ENCODE data around the gene FAM3C.
"Not testable (repeated sequence)": the region's sequence is repeated elsewhere in the genome, so short reads cannot be mapped to it uniquely, and the experiment has no call there.

Gene FAM3C

DNA sequence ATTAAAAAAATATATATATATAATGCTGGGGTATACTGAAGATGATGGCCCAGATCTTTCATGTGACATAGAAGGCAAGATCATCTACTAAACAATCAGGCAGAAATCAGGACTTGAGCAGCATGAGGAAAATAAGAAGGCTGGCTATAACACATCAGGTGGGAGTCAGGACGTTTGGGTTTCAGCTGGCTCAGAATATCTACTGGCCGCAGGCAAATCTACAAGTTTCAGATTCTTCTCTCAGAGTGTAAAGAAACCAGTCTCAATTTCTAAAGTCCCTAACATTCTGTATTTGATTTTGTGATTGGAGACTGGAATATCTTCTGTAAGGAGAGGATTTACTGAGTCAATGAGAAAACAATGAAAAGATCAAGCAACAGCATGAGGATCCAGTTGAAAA lies 37.7 kb upstream of the FAM3C start:
- no peak for TF ChIP-seq SPI1 (IDR thresholded peaks at IDR 0.05; ENCODE audit: borderline replicate concordance, low read depth)
- TF ChIP-seq, protein P1, sequence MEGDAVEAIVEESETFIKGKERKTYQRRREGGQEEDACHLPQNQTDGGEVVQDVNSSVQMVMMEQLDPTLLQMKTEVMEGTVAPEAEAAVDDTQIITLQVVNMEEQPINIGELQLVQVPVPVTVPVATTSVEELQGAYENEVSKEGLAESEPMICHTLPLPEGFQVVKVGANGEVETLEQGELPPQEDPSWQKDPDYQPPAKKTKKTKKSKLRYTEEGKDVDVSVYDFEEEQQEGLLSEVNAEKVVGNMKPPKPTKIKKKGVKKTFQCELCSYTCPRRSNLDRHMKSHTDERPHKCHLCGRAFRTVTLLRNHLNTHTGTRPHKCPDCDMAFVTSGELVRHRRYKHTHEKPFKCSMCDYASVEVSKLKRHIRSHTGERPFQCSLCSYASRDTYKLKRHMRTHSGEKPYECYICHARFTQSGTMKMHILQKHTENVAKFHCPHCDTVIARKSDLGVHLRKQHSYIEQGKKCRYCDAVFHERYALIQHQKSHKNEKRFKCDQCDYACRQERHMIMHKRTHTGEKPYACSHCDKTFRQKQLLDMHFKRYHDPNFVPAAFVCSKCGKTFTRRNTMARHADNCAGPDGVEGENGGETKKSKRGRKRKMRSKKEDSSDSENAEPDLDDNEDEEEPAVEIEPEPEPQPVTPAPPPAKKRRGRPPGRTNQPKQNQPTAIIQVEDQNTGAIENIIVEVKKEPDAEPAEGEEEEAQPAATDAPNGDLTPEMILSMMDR (IDR thresholded peaks at IDR 0.05; ENCODE audit: insufficient read depth, low read length) = no peak
- no peak for TF ChIP-seq REST (IDR thresholded peaks at IDR 0.05; ENCODE audit: insufficient replicate concordance, low read depth)
- TF ChIP-seq GABPA (IDR thresholded peaks at IDR 0.05; ENCODE audit: low read depth) = no peak
- TF ChIP-seq POLR2AphosphoS5 (IDR thresholded peaks at IDR 0.05; ENCODE audit: low read depth) = no peak
- H3K4me3 ChIP-seq (replicated peaks; ENCODE audit: insufficient read depth, low read length) = no peak overlapping the region
- DNase-seq (ENCODE audit: low read depth in 1 of 2, low spot score in 1 of 2) = no peak
- H3K27ac ChIP-seq (replicated peaks) = no peak overlapping the region
- no peaks in the 10 kb centered on the region for H3K27me3 ChIP-seq (ENCODE audit: insufficient read depth, poor library complexity, severe bottlenecking)

GRCh38 chr7:121432486-121432885 lies 36.4 kb upstream of the FAM3C start:
- not testable (repeated sequence) for DNase-seq (ENCODE audit: low read depth in 1 of 2, low spot score in 1 of 2); H3K4me3 ChIP-seq (replicated peaks; ENCODE audit: insufficient read depth, low read length); H3K27me3 ChIP-seq (ENCODE audit: insufficient read depth, poor library complexity, severe bottlenecking); H3K27ac ChIP-seq (replicated peaks)

DNA sequence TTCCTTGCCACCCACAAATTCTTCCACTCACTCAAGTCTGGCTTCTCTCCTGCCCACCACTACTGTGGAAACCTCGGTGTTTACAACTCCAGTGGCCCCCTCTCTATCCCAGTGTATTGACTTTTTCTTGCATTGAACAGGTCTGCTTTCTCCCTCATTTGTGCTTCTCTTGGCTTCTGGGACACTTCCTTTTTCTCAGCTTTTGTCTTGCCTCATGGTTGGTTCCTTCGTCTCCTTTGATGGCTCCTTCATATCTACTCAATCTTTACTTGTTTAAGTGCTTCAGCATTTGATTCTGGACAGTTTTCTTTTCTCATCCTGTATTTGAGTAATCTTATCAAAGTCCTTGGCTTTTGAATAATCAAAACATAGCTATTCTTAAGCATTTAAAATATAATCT lies 35.9 kb upstream of the FAM3C start:
- Histone ChIP-seq H3K27me3 (ENCODE audit: insufficient read depth, poor library complexity, severe bottlenecking) (no peaks in the 10 kb centered on the region), H3K4me3 (replicated peaks; ENCODE audit: insufficient read depth, low read length) (no peak overlapping the region), H3K27ac (replicated peaks) (no peak overlapping the region)
- DNase-seq (ENCODE audit: low read depth in 1 of 2, low spot score in 1 of 2) = no peak
- peak; percentile 51; the same call in 1 of the 2 replicates for TF ChIP-seq SPI1 (IDR thresholded peaks at IDR 0.05; ENCODE audit: borderline replicate concordance, low read depth)
- TF ChIP-seq, protein P1 (IDR thresholded peaks at IDR 0.05; ENCODE audit: insufficient read depth, low read length) = no peak
- no peak for TF ChIP-seq POLR2AphosphoS5 (IDR thresholded peaks at IDR 0.05; ENCODE audit: low read depth)

GRCh38 chr7:121431389-121431995 lies 35.4 kb upstream of the FAM3C start:
- DNase-seq (ENCODE audit: low read depth in 1 of 2, low spot score in 1 of 2) = no peak
- Histone ChIP-seq H3K27ac (replicated peaks) (no peak overlapping the region), H3K27me3 (ENCODE audit: insufficient read depth, poor library complexity, severe bottlenecking) (no peaks in the 10 kb centered on the region), H3K4me3 (replicated peaks; ENCODE audit: insufficient read depth, low read length) (no peak overlapping the region)
- TF ChIP-seq, protein P1 (IDR thresholded peaks at IDR 0.05; ENCODE audit: insufficient read depth, low read length) = no peak
- TF ChIP-seq GABPA (IDR thresholded peaks at IDR 0.05; ENCODE audit: low read depth) = no peak
- no peak for TF ChIP-seq REST (IDR thresholded peaks at IDR 0.05; ENCODE audit: insufficient replicate concordance, low read depth)
- TF ChIP-seq SPI1 (IDR thresholded peaks at IDR 0.05; ENCODE audit: borderline replicate concordance, low read depth) = no peak
- TF ChIP-seq POLR2AphosphoS5 (IDR thresholded peaks at IDR 0.05; ENCODE audit: low read depth) = no peak
